UCSD-AML1 (cell line): Measurements from ENCODE around the gene ANKS1A.
A peak's percentile ranks its signal among the peaks of the same experiment; 100 is the strongest.
"Not testable (repeated sequence)": the region's sequence is repeated elsewhere in the genome, so short reads cannot be mapped to it uniquely, and the experiment has no call there.

Experiments used
- DNase-seq: peaks from one replicate; lab custom pipeline; 2025; ENCODE audit not compliant: unreplicated experiment; lab: John Stamatoyannopoulos, UW

The ANKS1A gene

DNA sequence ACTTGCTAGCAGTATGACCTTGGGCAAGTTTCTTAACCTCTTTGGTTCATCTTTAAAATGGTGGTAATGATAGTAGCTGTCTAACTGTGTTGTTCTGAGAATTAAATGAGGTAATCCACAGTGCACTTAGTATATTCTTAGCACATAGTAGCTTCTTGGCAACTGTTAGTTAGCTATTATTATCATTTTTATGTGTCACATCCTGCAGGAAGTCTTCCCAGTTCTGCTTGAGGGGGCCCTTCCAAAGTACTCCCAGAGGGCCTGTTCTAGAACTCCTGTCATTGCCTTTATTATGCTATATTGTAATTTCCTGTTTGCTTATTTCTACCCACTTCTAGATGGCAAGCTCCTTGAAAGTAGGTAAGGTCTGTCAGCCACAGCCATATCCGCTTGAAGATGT lies 30.6 kb downstream of the ANKS1A start:
- no peak for DNase-seq

DNA sequence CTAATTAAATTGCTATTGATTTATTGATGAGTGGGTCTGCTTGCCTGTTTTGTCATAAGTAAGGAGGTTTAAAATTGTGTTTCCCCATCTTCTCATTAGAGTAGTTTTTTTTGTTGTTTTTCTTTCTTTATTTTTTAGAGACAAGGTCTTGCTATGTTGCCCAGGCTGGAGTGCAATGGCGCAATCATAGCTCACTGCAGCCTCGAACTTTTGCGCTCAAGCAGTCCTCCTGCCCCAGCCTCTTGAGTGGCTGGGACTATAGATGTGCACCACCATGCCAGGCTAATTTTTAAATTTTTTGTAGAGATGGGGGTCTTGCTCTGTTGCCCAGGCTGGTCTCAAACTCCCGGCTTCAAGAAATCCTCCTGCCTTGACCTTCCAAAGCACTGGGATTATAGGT lies 31.0 kb downstream of the ANKS1A start:
- no peak for DNase-seq

DNA sequence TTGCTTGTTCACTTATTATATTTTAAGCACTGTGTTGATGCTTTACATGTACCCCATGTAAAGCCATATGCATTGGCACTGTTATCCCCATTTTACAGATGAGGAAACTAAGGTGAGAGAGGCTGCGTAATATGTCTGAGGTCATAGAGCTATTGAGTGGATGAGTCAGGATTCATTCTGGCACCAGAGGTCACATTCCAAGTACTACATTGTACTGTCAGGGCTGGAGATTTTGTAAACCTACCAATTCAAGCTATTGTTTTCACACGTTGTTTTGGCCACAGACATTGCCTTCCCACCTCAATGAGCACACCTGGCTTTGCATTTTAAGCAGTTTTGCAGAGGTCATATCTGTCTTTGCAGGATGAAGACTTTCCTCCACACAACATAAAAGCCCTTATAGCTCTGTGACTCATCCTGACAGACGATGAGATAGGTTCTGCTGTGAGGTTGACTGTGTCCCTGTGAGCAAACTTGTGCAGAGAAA lies 33.2 kb downstream of the ANKS1A start:
- DNase-seq = no peak

DNA sequence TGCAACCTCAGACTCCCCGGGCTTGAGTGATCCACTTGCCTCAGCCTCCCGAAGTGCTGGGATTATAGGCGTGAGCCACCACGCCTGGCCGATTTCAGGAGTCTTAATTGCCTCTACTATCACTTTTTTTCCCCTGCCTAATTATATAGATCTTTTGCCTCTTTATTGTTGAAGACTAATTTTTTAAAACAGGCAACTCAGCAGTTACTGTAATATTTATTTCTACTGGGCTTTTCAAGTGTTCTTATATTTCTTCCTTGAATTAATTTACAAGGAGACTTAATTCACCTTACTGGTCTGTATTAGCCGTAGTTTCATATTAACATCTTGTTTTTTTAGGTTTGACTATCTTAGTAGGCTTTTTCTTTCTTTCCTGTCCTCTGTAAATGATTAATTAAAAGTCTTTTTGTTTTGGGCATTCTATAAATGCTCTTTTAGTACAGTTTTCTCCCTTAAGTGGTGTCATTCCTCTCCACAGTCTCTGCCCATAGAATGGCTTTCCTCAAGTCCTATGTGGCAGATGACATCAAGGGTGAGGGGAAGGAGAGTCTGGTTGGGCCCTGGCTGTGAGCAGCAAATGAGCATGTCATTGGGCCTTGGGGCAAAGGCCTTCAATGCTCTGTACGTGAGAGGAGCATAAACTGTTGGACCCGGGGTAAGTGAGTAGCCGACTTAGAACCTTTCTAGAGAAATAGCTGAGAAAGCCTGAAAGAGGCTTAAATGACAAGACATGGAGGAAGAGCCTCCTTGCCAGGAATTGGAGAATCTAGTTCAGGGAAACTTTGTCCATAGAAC lies 36.0 kb downstream of the ANKS1A start:
- DNase-seq = no peak

DNA sequence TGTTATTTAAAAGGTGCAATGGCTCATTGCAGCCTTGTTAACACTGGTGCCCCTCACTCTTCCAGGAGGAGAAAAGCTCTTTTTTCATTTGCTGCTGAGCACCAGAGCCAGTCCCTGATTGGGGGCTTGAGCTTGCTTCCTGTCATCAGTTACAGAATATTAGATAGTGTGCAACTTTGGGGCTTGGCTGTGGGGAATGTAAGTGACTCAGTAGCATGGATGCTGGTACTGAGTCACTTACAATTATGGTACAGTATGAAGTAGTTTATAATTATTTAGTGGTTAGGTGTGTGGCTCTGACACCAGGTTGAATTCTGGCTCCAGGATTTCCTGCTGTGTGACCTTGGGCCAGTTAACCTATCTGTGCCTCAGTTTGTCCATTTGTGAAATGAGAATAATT lies 37.6 kb downstream of the ANKS1A start:
- DNase-seq = no peak

DNA sequence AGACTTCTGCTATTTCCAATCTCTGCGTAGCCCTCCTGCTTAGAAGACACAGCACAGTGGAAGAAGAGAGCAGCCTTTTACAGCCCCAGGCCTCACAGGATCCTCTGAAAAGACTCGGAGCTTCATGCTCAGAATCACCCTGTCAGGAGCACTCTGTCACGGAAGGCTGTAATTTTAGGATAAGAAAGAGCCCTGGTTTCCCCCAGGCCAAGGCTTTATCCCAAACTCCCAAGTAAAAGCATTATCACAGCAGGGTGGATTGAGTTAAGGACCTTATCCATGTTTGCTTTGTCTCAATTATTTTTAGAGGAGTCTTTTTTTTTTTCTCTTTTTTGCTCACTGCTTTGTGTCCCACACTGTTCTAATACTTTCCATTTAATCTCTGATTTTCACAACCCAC lies 39.2 kb downstream of the ANKS1A start:
- DNase-seq = no peak

DNA sequence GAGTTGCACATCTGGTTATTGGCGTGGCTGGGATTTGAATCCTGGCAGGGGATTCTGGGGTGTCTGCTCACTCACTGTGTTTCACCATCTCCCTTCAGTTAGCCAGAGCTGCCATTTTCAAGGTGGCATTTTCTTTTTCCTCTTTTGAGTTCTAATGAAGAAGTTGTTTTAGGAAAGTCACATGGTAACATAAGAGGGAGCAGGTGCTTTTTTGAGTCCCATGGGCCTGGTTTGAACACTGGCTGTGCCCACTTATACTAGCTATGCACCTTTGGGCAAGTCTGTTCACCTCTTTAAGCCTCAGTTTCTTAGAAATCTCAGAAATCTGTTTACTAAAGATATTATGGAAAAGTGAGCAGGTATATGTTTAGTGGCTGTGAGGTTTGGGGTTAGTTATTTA lies 39.6 kb downstream of the ANKS1A start:
- no peak for DNase-seq

DNA sequence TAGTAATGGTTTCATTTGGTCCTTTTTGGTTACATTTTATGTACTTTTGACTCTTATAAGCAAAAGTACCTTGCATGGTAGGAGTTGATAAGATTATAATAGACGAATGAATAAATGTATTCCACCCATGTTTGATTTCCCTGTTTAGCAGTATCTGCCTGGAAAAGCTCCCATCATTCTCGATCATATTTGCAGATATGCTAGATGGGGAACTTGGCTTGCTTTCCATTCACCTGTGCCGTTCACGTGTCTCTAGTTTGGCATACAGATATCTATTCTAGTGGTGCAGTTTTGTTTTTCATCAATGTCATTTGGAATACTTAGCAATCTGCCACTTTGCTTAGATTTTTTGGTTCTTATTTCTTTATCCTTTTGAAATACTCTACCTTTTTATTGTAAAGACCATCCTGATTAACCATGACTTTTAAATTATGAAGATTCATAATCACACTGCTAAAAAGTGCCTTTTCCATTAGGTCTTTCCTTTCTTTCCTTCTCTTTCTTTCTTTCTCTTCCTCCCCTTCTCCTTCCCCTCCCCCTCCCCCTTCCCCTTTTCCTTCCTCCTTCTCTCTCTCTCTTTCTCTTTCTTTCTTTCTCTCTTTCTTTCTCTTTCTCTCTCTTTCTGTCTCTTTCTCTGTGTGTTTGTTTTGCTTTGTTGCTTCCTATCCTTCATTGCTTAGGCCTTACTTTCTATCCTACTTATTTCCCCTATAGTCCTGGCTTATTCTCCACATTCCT lies 40.4 kb downstream of the ANKS1A start:
- DNase-seq = no peak

DNA sequence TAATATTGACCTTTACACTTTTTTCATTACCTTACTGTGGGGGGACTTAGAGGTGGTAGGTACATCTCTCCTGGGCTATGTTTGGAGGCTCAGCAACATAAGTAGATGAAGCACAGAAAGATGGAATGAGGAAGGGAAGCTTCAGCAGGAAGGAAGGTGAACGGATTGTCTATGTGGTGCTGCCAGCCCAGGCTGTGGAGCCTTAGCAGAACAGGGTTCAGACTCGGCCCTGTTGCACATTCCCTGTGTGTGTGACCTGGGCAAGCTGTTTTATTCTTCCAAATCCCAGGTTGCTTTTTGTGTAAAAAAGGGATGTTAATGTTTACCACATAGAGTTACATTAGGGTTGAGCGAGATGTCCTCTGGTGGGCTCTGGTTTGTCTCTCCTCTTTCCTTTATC lies 41.2 kb downstream of the ANKS1A start:
- no peak for DNase-seq

DNA sequence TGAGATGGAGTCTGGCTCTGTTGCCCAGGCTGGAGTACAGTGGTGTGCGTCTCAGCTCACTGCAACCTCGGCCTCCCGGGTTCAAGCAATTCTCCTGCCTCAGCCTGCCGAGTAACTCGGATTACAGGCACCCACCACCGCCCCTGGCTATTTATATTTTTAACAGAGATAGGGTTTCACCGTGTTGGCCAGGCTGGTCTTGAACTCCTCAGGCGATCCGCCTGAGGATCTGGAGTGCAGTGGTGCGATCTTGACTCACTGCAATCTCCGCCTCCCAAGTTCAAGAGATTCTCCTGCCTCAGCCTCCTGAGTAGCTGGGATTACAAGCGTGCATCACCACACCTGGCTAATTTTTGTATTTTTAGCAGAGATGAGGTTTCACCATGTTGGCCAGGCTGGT lies 43.1 kb downstream of the ANKS1A start:
- not testable (repeated sequence) for DNase-seq

DNA sequence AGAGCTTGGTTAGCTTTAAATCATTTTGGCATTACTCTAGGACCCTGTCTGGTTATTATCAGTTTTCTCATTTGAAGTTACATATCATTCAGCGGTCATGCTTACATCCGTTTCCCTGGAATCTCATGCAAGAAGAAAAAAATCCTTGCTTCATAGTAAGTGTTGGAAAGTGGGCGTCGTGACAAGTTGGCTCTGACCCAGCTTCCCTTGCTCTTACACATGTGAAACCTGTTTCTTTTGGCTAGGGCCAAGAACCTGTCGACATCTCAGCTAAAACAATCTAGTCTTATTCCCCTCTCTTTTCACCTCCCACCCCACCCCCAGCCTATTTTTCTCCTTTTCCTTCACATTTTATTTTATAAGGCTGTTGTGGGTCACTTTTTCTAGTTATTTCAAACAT lies 45.5 kb downstream of the ANKS1A start:
- no peak for DNase-seq

DNA sequence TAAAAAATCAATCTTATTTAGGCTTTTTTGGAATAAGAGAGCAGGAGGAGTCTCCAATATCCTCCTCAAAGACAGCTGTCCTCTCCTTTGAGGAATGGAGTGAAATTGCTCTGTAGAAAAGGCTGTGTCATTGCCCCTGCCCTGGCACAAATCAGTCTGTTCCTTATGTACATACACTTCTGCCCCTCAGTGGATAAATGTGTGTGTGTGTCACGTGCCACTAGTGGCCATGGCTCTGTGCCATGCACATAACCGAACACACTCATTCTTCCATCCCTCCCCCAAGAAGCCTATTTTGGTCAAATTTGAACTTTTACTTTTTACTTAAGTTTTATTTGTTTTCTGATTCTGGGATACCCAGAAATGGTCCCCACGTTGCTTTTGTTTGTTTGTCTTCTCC lies 49.2 kb downstream of the ANKS1A start:
- DNase-seq = no peak

DNA sequence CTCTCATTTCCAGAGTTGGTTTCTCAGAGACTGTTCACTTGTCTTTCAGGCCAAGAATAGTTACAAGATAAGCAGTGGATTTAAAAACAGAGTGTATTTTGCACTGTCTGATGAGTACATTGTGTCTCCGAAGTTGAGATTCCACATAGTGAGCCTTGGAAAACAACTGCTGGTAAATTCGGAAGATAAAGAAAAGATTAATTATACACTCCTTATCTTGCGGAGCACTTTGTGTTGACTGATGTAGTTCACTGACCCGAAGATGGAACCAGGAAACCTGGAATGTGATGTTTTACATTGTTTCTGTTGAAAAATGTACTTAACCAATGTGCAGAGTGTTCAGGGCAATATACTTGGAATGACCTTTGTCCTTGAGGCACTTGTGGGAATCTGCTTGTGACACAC lies 51.0 kb downstream of the ANKS1A start:
- DNase-seq = no peak

DNA sequence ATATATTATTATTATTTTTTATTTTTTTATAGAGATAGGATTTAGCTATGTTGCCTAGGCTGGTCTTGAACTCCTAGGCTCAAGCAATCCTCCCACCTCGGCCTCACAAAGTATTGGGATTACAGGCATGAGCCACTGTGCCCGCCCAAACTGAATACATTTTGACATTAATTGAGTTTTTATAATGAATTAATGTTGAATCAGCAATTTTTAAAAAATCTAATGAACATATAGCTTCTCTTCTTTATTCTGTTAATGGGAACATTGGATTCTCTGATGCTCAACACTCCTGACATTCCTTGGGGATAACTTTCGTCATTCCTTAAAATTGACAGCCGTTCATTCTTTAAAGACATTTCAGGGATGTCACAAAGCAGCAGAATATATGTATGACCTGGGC lies 52.4 kb downstream of the ANKS1A start:
- DNase-seq = no peak

DNA sequence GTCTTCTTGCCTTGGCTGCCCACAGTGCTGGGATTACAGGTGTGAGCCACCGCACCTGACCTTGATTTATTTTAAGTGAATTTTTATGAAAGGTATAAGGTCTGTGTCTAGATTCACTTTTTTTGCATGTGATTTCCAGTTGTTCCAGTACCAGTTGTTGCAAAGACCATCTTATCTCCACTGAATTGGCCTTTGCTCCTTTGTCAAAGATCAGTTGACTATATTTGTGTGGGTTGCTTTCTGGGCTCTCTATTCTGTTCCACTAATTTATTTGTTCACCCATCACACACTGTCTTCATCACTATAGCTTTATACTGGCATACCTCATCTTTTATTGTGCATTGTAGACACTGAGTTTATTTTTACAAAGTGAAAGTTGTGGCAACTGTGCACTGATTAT lies 56.3 kb downstream of the ANKS1A start:
- no peak for DNase-seq

DNA sequence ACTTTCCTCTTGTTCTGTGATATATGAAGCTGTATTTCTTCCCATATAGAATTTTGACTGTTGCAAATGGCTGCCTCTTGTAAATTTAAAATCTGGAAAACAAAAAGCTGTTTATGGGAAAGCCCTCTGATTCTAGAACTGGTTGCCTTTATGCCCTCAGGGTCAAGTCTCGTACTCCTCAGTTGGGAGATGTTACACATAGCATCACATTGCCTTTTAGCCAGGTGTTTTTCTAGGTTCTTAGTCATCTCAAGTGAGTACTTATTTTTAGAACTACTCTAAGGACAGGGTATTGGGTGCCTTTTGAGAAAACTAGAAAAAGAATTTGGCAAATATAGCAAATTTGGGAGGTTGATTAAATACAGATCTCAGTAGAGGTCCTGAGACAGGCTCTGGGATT lies 58.5 kb downstream of the ANKS1A start:
- no peak for DNase-seq

DNA sequence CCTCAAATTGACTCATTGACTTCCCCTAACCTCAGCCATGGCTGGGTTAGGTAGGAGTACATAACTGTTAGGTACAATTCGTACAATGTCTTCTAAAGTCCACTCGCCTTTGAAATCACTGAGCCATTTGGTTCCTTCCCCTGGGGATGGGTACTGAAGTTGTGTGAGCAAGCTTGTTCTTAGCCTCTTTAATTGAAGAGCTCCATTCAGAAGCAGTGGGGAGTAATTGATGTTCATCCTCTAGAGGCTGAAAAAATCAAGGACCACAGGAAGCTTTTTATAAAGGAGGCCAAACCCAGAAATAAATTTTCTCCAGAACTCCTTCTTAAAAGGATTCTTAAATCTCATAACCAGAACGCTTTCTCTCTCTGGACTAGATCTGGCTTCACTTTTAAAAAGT lies 60.6 kb downstream of the ANKS1A start:
- no peak for DNase-seq

DNA sequence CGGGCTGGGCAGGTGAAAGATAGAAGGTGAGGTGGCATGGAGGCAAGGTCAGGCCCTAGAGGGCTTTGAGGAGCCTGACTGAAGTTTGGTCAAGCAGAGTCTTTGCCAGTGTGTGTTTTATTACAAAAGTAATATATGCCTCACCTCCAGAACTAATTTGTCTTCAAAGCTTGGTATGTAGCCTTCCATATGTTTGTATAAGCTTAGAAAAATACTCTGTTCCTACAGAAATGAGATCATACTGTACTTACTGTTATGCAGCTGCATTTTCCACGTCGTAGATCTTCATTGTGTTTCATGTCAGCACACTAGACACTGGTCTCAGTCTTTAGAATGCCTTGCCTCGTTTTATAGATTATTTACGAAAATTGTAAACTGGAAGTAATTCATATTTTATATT lies 61.8 kb downstream of the ANKS1A start:
- no peak for DNase-seq

DNA sequence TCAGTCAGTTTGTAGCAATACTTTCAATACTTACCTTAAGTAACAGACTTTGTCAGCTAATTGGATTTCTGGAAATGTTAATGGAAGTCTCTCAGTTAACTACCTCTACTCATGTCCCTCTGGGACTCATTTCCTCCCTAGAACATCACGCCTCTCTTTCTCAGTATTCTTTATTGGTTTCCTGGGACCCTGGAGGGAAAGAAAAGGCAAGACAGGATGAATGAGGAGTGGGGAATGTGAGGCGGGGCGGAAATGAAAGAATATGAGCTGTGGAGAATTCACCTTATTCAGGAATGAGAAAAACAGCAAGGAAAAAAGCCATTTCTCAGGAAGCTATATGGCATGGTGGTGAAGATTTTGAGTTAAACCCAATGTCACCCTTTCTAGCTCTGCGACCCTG lies 62.7 kb downstream of the ANKS1A start:
- no peak for DNase-seq

DNA sequence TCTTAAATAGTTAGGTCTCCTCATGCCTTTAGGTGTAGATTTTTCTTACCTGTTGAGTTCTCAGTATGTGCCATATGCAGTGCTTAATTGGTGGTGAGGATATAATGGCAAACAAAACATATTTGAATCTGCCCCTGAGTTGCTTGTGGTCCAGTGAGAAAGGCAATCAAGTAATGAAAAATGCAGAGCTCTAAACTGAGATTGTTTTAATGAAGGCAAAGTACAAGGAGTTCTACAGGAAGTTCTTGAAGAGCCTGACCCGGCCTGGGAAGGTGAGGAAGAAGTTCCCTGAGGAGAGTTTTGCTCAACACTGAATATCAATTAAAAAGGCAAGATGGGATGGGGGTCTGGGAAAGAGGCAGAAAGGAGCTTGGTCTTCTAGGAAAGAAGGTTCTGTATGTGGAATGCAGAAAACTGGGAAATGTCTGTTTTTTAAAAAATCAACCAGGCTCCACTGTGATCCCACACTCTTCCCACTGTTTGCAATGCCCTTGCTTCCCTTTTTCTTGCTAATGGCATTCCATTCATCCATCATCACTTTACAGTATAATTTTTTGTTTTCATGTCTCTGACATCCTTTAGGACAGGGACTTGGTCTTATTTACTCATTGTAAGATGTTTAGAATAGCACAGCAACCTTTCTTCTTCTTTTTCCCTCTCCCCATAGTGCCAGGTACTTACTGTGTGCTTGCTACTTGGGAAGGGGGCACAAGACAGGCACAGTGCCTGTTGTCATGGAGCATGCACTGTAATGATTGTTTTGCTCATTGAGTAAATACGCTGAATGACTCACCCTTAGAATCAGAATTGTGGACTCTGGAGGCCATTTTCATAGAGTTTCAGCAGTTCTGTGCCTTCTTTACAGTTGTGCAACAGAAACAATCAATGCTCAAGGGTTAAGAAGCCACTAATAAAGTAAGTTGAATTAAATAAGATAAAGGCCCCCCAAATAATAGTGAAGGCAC lies 64.3 kb downstream of the ANKS1A start:
- DNase-seq = no peak

DNA sequence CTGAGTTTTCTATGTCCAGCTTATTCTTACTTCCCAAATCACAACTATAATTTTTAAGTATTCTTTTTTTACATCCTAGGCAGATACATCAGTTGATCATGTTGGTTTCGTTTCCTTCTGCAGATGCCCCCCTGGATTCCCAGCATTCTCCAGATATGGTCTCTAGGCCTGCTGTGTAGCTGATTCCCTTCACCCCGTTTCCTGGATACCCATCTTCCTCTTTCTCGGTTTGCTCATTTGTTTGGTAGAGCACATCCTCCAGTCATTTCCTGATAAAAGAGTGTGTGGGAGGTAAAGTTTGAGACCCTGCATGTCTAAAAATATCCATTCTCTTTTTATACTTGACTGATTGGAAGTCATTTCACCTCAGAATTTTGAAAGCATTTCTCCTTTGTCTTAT lies 66.4 kb downstream of the ANKS1A start:
- peak; percentile 37 for DNase-seq
